Mesothelial cell of epicardium (in vitro differentiated cells): ENCODE measurements around the gene WNT3A. TPM values are rescaled to one million over a fixed set of nuclear protein-coding genes. Genes with fewer than 3 reads are reported as not detected.

Source experiments
- DNase-seq, 2 experiments: peaks; one replicate each; pipeline ENCODE4 v3.0.0; 2021; ENCODE audit warnings: low spot score in 2 of 2; ENCODE audit not compliant: unreplicated experiment in 2 of 2
- H3K27ac Mint-ChIP-seq: 2 replicates; pipeline ENCODE4 v1.8.0; 2021; ENCODE audit warnings: mixed read lengths
- H3K27me3 Mint-ChIP-seq: 2 replicates; pipeline ENCODE4 v1.8.0; 2021; ENCODE audit warnings: low read depth, mixed read lengths
- H3K36me3 Mint-ChIP-seq: 2 replicates; pipeline ENCODE4 v1.8.0; 2021; ENCODE audit warnings: mixed read lengths
- H3K4me1 Mint-ChIP-seq: 2 replicates; pipeline ENCODE4 v1.8.0; 2021; ENCODE audit warnings: mixed read lengths
- H3K4me3 Mint-ChIP-seq: 2 replicates; pipeline ENCODE4 v1.8.0; 2021; ENCODE audit warnings: mild to moderate bottlenecking, moderate library complexity, mixed read lengths
- H3K9me3 Mint-ChIP-seq: 2 replicates; pipeline ENCODE4 v1.8.0; 2021; ENCODE audit warnings: mixed read lengths
- CTCF ChIP-seq: fragments of 200-600 bp; sonication (generic); IDR thresholded peaks from one replicate; pipeline ENCODE4 v1.5.0; 2021; ENCODE audit warnings: antibody characterized with exemption; ENCODE audit not compliant: unreplicated experiment
- total RNA-seq: library from RNA; stranded (reverse); gene quantifications from 3 replicates; pipeline ENCODE4 v1.2.1, GENCODE V29; 2021

Gene WNT3A
- total RNA-seq, 1 donor from 2014 or later: 0.16 TPM

GRCh38 chr1:228064741-228065542, 58.1 kb downstream of the WNT3A start:
- peaks cover 66% of the 10 kb centered on the region for H3K27me3 Mint-ChIP-seq
- no peak overlapping the region for H3K4me3 Mint-ChIP-seq
- H3K9me3 Mint-ChIP-seq: no peaks in the 10 kb centered on the region
- DNase-seq: no peak
- H3K36me3 Mint-ChIP-seq: no peaks in the 10 kb centered on the region
- H3K4me1 Mint-ChIP-seq: peaks cover 9% of the 10 kb centered on the region
- TF ChIP-seq CTCF: no peak
- H3K27ac Mint-ChIP-seq: no peak overlapping the region

- H3K27me3 Mint-ChIP-seq: peaks cover 63% of the 10 kb centered on the region
- no peak for DNase-seq
- H3K4me1 Mint-ChIP-seq: peaks cover 6% of the 10 kb centered on the region
- H3K9me3 Mint-ChIP-seq: no peaks in the 10 kb centered on the region
- H3K4me3 Mint-ChIP-seq: no peak overlapping the region
- no peaks in the 10 kb centered on the region for H3K36me3 Mint-ChIP-seq
- TF ChIP-seq CTCF: no peak
- no peak overlapping the region for H3K27ac Mint-ChIP-seq
These were observed 58.9 kb downstream of the WNT3A start for GRCh38 chr1:228065543-228066347.

- no peak overlapping the region for H3K27ac Mint-ChIP-seq
- peaks cover 63% of the 10 kb centered on the region for H3K27me3 Mint-ChIP-seq
- no peak for DNase-seq
- no peaks in the 10 kb centered on the region for H3K9me3 Mint-ChIP-seq
- H3K4me1 Mint-ChIP-seq: no peaks in the 10 kb centered on the region
- H3K36me3 Mint-ChIP-seq: no peaks in the 10 kb centered on the region
- no peak overlapping the region for H3K4me3 Mint-ChIP-seq
- TF ChIP-seq CTCF: no peak
These were observed 59.6 kb downstream of the WNT3A start for GRCh38 chr1:228066416-228066815.

- no peak for DNase-seq
These were observed 60.3 kb downstream of the WNT3A start for GRCh38 chr1:228066891-228067654.

More at GRCh38 chr1:228066891-228067654, 60.3 kb downstream of the WNT3A start:
- Mint-ChIP-seq H3K4me3 (no peak overlapping the region), H3K9me3 (no peaks in the 10 kb centered on the region), H3K27ac (no peak overlapping the region), H3K27me3 (peaks cover 58% of the 10 kb centered on the region), H3K4me1 (no peaks in the 10 kb centered on the region), H3K36me3 (no peaks in the 10 kb centered on the region)
- no peak for TF ChIP-seq CTCF
